Cardiac fibroblast (primary cell): ENCODE measurements around the gene TUBB4B.

ENCODE experiments used
- DNase-seq, 2 donors: peaks; one replicate each; pipeline versions ENCODE4 v3.0.0 to v3.0.0-alpha.2; 2010; ENCODE audit warnings: low read depth in 2 of 2
- H3K4me3 ChIP-seq, 2 donors: replicated peaks in 1 of 2; 1 replicate in 1 of 2; 2 replicates in 1 of 2; pipeline ENCODE4 v1.5.1; 2011; ENCODE audit warnings: low read depth in 2 of 2, low read length in 2 of 2, mild to moderate bottlenecking in 2 of 2, moderate library complexity in 1 of 2
- CTCF ChIP-seq: IDR thresholded peaks from one replicate; pipeline ENCODE4 v1.5.1; 2011; ENCODE audit warnings: low read depth, mild to moderate bottlenecking, low read length, inconsistent platforms

TUBB4B gene

GRCh38 chr9:137218212-137218753 is 22.8 kb upstream of the TUBB4B start:
- no peak for DNase-seq
- no peak overlapping the region for H3K4me3 ChIP-seq
- TF ChIP-seq CTCF: no peak

- H3K4me3 ChIP-seq: no peak overlapping the region
Measured at GRCh38 chr9:137218754-137219271, 22.3 kb upstream of the TUBB4B start.

GRCh38 chr9:137219757-137220316 is 21.2 kb upstream of the TUBB4B start:
- no peak for TF ChIP-seq CTCF
- no peak overlapping the region for H3K4me3 ChIP-seq
- DNase-seq: no peak

More at GRCh38 chr9:137218754-137219271, 22.3 kb upstream of the TUBB4B start:
- no peak for TF ChIP-seq CTCF
- peak; percentile 52 to 65 for DNase-seq

GRCh38 chr9:137220317-137221094 is 20.6 kb upstream of the TUBB4B start:
- H3K4me3 ChIP-seq: no peak overlapping the region
- TF ChIP-seq CTCF: no peak
- DNase-seq: no peak

- DNase-seq: no peak
- no peak overlapping the region for H3K4me3 ChIP-seq
- TF ChIP-seq CTCF: no peak
Measured at GRCh38 chr9:137221095-137221505, 20.0 kb upstream of the TUBB4B start.

- no peak for DNase-seq
- no peak overlapping the region for H3K4me3 ChIP-seq
- no peak for TF ChIP-seq CTCF
Measured at GRCh38 chr9:137221506-137222111, 19.5 kb upstream of the TUBB4B start.
